AG08395 (cell line): ENCODE measurements around the gene CLDN2.
A peak's percentile ranks its signal among the peaks of the same experiment; 100 is the strongest.
"Not testable (repeated sequence)": the region's sequence is repeated elsewhere in the genome, so short reads cannot be mapped to it uniquely, and the experiment has no call there.

Experiments used
- DNase-seq: peaks from one replicate; pipeline ENCODE4 v3.0.0; 2012; ENCODE audit warnings: mixed read lengths, low spot score

CLDN2 gene, protein sequence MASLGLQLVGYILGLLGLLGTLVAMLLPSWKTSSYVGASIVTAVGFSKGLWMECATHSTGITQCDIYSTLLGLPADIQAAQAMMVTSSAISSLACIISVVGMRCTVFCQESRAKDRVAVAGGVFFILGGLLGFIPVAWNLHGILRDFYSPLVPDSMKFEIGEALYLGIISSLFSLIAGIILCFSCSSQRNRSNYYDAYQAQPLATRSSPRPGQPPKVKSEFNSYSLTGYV

DNA sequence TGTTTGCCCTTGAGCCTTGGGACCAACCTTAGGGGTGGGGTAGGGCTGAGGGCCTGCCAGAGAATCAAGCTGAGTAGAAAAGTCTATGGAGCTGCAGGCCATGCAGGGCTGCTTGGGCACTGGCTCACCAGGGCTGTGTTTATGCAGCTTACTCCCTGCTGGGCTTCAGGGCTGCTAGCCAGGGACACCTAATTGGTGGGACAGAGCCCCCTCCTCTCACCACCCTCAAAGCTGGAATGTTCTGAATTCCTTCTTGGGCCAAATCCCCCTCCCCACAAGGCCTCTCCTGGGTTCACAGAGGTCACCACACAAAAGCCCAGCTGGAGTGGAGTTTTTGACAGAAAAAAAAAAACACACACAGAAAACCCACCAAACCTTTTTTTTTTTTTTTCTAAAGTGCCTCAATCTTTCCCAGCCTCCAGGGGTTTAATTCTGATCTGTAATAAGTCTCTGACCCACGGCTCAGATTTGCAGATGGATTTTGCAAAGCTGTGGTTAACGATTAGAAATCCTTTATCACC lies at the start of gene CLDN2:
TSS of gene CLDN2 (plus strand) at position 471 of the 521 bp plus-strand sequence. CDS start 7,827 bp downstream, outside the sequence.
- DNase-seq: no peak

DNA sequence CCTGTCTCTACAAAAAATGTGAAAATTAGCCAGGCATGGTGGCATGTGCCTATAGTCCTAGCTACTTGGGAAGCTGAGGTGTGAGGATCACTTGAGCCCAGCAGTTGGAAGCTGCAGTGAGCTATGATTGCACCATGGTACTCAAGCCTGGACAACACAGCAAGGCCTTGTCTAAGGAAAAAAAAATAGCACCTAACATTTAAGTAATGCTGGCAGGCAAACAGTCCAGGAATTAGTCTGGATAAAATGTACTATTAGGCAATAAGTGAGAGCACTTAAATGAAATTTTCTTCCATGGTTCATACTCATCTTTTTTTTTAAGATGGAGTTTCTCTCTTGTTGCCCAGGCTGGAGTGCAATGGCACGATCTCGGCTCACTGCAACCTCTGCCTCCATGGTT lies 47.4 kb upstream of the CLDN2 start:
- not testable (repeated sequence) for DNase-seq

DNA sequence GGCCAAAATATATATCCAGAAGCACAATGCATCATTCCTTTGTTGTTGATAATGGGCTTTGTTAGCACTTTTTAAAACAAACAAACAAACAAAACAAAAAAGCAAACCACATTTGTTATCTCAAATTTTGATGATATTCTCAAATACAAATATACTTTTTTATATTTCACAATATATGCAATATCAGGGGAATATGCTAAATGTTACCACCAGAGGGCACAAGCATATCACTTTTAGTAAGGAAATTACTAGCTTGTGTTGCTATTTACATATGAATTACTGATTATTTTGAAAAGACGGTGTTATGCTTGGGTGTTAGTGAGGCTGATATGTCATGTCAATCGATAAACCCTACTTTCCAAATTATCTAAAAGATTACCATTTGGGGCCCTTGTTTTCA lies 46.1 kb upstream of the CLDN2 start:
- peak; percentile 40 for DNase-seq

DNA sequence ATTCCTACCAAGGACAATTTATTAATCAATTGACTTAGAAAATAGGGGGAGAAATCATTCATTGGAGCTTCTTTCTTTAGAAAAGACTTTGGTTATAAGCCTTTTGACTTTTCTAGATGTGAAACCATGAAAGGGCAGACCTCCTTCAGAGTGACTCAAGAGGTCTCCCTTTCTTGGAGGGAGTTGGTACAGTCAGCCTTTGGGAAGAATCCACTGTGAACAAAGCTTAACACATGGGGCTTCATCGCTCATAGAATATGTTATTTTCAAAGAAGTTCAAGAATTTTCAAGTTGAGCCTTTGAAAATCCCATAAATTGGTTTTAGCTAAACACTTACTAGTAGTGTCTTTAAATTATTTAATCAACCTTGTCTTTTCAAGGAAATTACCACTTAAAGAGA lies 45.1 kb upstream of the CLDN2 start:
- no peak for DNase-seq

DNA sequence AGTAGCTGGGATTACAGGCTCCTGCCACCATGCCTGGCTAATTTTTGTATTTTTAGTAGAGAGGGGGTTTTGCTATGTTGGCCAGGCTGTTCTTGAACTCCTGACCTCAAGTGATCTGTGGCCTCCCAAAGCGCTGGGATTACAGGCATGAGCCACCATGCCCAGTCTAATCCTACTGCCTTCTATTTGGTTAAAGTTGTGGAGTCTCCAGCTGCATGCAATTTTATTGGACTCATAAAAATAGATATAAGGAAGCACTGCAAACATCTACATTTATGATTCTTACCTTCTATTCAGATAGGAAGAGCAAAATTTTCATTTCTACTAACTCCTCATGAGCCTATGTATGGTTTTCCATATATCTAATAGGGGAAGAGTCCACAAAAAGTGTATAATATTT lies 30.7 kb upstream of the CLDN2 start:
- DNase-seq: no peak

DNA sequence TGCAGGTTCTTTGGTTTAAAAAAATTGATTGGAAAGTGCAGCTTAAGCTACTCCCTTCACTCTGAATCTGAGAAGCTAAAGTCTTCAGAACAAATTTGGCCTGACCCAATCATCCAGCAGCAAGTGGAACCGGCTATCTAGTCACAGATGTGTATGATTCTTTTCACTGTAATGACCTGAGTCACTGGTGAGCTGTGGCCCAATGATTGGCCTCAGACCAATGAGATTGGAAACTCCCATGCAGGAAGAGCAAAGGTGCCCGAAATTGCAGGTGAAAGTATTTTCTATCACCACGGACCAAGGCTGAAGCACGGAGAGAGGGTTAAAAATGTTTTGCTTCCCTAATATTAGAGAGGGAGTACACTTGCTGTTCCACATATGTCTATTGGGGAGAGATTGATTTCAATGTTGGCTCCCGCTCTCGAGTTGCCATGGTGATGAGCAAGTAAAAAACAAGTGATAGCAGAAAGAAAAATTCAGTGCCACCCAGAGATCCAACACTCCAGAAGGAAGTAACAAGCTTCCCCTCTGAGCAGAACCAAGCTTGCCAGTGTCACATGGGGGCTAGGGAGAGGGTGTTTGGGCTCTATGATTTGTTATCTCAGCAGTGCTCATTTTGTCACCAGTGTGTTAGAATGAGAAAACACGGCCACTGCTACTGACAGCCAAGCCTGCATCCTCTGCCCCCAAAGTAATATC lies 28.3 kb upstream of the CLDN2 start:
- DNase-seq: no peak

DNA sequence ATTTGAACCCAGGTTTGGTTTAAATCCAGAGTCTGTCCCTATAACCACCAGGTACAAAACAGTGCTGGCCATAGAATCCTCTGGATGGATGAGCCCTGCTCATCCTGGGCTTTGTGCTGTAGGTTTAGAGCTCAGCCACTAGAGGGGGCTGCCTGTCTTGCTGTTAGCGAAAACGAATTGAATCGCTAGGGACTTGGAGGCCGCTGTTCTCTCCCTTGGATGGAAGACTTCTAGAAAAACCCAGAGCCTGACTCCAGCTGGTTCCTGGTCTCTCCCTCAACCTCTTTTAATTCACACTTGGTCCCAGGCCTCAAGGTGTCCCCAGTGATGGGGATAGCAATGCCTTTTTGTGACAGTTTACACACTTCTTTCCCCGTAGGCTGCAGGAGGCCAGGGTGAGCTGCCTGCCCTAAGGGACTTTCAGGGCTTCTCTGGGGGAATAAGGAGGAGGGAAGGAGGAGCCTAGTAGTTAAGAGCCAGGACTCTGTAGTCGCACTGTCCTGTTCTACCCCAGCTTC lies 25.8 kb upstream of the CLDN2 start:
- peak; percentile 78 for DNase-seq

DNA sequence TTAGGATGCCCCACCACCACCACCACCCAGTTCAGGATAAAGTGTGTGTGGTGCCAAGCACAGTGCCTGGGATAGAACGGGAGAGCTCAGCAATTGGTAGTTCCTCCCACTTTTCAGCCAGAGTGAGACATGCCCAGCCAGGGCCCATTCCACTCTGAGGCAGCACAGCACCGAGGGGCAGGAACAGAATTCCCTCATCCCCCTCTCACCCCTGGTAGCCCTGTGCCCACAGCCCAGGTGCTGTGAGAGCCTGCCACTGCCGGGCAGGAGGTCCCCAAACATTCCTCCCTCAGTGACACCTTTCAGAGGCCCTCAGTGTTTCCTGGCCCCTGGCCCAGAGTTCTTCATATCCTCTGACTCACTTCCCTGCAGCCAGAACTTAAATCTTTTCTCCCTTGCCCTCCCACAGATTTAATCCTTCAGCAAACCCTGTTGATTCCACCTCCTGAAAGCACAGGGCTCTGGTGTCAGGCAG lies 25.2 kb upstream of the CLDN2 start:
- peak; percentile 51 for DNase-seq

DNA sequence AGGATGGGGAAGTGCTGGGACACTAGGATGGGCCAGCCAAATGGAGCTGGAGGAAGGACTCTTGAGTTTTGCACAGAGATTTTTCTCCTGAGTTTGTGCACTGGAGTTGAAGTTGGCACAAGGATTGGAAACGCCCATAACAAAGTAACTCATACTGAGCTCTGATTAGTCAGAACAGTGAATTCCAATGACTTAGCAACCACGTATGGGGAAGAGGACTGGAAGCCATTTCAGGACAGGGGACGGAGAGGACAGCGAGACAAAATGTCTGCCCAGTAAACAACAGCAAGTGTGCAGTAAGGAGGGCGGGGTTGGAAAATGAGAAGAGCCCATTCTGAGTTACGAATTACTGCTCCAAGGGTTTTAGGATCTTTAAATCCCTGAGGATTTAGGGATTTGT lies 22.9 kb upstream of the CLDN2 start:
- DNase-seq: peak; percentile 28

DNA sequence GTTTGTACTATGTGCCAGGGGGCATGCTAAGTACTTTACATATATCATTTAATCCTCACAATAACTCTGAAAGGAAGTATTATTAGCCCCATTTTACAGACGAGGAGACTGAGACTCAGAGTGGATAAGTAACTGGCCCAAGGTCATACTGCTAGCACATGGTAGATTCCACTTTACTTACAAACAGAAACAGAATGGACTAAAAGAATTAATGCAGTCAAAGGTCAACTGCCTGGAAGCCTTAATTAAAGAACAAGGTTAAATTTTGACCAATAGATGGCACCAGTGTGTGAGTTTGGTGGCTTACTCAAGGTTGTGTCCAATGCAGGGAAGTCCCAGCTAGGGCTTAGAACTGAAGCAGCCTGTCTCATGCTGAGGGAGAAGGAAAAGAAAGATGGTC lies 21.7 kb upstream of the CLDN2 start:
- peak; percentile 47 for DNase-seq

DNA sequence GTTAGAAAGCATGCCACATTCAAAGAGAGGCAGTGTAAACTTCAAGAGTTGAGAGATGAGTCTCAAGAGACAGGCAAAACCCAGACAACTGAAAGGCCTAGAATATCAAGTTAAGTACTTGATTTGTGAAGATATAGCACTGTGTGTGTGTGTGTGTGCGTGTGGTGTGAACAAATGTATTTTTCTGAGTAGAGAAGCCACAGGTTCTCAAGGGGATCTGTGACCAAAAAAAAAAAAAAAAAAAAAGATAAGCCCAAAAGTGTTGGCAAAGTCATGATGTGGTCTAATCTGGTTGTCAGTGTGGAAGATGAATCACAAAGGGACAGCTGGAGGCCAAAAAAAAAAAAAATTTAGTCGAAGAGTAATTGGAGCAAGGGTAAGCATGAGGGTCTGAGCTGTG lies 20.9 kb upstream of the CLDN2 start:
- DNase-seq: no peak

DNA sequence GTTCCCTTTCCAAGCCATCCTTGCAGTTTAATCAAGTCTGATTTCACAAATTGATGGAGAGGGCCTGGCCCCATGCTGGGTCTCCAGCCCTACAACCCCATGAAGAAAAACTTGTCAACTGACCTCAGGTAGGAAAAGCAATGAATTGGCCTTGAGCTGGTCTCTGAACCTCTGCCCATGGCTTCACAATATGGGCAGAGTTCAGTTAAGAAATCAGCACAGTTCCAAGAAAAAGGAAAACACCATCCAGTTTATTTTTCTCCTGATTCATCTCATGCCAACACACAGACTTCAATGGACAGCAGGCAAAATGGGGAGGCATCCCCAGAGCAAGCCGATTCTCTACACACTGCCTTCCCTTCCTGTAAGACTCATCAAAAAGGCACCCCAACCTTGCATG lies 20.4 kb upstream of the CLDN2 start:
- DNase-seq: no peak

DNA sequence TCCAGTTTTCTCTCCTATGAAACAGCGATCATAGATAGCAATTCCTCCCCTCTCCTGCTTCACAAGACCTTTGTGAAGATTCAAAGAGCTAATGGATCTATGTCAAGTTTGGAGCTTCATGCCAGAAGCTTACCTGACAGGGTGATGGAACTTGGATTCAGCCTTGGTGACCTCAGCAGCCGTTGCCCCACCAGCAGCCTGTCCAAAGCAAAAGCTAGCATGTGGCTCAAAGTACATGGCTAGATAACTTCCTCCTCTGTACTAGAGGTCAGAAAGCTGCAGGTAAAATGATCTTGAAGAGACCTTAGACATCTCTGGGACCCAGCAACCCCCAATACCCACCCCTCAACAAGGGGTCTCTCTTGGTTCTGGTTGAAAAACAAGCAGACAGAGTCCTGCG lies 18.9 kb upstream of the CLDN2 start:
- no peak for DNase-seq

DNA sequence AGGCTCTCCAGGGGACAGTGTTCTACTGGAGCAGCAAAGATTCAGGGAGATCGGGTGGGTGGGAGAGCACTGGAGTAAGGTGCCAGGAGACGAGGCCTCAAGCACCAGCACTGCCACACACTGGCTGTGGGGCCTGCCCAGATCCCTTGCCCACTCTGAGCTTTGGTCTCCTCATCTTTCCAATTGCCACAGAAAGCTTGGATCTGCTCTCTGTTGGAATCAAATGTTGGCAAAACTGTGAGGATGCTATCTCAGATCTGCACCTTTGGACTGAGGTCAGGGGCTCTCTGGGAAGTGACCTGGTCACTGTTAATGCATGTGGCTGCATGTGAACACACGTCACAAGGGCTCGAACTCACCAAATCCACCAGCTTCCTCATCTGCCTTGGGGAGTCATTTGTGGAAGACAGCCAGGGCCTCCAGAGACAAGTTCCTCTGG lies 18.4 kb upstream of the CLDN2 start:
- DNase-seq: no peak

DNA sequence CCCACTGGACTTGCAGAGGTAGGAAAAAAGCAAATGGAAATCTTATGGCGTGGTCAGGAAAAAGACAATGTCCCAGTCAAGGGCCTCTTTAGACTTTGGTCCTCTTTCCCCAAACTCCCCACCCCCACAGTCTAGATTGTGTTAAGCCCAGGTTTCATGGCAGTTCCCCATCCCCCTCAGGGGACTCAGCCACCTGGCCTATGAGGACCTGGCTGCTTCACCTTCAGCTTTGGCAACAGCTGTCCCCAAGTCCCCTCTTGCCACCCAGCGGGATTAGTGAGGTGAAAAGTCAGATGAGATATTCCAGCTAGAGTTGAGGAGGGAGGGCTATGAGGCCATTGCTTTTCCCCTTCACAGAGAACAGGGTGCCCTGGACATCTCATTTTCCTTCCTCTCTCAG lies 17.5 kb upstream of the CLDN2 start:
- DNase-seq: no peak

DNA sequence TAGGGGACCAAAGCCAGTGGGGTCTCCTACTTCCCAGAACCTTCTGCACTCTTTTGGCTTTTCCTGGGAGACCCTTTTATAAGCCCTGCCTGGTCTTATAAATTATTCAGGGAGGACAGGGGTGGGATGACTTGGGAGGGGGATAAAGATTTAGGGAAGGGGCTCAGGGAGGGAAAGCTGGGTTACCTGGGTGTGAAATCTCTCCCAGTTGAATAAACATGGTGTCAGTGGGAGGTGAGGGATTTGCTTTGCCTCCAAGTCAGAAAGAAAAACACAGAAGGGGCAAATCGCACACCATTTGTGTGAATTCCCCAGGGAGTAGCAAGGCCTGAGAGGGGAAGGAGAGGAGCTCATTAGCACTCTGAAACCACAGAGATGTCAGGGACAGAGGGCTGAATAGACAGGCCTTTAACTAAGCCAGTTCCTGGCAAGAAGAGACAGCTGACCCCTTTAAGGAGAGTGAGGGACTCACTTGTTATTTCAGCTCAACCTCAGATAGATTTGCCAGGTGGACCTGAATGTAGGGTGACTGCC lies 16.8 kb upstream of the CLDN2 start, which contains the start of gene RIPPLY1:
TSS of gene RIPPLY1 (minus strand) at position 51 of the 534 bp plus-strand sequence. CDS start 54 bp downstream, outside the sequence.
- no peak for DNase-seq

DNA sequence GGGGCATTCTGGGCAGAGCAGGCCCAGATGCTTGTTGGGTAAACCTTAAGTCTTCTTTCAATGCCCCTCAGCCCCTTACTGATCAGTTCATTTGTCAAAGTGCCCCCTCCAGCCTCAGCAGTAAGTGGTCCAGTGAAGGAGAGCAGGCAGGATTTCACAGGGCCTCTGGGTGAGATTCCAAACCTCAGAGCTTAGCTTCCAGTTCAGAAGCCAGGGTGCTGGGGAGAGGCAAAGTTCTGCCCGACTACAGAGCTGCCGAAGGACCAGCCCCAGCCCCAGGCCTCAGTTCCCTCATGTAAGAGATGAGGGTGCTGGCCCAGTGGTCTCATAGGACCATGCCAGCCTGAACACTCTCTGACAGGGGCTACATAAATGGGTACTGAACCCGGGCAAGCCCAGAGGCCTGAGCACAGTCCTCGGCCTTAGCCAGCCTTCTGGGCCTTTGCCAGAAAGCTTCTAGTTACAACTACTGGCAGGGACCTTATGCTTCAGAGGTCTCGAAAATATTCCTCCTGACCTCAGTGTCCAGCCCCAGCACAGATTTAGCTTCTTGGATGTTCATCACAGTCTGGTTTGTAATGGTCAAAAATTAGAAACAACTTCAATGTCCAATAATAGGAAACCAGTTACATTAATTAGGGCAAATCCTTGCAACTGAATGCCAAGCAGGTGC lies 16.2 kb upstream of the CLDN2 start:
- DNase-seq: no peak

DNA sequence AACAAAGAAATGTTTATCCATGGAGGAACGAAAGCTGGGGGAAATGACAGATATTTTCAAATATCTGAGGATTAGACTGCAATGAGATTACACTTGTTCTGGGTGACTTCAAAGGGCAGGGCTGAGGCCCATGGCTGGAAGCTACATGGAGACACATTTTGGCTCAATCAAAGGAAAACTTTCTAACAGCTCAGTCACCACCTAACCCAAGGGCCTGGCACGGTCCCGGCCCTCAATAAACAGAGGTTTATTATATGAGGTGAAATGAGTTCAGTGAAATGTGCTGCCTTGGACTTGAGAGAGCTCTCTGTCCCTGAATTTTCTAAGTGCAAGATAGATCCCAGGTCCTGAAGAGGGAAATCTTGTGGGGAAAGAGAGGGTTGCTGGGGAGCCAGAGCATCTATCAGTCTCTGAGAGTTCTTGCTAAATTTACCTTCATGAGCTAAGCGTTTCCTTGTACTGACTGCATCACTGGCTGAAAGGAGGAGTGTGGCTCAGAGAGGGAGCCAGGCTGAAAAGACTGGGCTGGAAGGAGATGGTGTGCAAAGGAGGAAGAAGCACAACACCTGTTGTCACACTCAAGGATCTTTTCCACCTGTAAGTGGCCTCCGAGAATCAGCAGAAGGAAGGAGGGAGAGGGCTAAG lies 15.0 kb upstream of the CLDN2 start:
- no peak for DNase-seq

DNA sequence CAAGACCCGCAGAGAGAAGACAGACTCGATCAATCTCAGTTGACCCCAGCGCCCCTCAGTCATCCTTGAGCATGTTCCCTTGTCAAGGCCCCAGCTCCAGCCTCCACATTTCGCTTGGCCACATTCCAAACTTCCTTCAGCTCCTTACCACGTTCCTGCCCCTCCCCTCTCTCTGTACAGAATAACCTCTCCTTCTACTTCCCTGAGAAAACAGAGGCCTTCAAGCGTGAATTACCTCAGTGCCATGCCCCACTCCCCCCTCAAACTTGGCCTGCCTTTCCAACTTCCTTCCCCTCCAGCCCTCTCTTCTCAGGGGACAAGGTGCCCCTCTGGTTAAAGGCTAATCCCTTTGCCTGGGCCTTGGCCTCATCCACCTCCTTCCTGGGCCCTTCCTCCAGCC lies 13.8 kb upstream of the CLDN2 start:
- no peak for DNase-seq

DNA sequence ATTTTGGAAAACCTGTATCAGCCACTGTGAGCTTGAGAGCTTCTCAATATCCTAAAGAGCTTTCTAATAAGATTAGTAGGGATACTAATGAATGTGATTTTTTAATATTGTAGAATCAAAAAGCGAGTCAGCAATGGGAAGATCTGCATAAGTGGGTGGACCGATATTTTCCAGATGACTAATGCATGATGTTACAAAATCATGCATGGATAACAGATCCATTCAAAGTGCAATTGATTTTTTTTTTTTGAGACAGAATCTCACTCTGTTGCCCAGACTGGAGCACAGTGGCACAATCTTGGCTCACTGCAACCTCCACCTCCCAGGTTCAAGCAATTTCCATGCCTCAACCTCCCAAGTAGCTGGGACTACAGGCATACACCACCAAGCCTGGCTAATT lies 7.3 kb upstream of the CLDN2 start:
- DNase-seq: peak; percentile 35

DNA sequence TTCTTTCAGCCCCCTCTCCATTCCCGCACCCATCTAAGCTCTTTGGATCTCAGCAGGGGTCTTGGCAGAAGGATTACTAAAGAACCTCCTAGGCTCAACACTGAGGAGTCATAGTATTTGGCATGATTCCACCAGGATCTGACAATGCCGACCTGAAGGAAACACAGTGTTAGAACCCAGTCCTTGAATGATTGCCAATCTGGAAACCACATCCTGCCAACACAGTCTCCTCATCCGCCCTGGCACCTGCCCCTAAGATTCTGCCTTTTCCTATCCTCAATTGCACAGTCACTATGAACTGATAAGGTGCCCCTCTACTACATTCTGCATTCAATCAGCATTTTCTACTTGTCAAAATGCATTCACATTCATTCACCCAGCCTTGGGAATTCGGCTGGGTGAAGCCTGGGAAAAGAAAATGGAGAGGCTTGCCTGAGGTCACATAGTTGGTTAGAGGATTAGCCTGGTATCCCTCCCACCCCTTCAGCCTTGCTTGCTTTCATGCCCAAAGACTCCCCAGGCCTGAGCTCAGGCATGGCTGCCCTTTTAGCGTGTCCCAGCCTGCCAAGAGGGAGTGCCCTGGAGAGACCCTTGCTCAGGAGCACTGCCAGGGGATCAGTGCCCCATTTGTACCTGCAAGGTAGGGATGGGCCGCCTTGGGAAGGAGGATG lies 2.2 kb upstream of the CLDN2 start:
- DNase-seq: no peak
